ENCODE measurements around the gene PPP1R27.

DNA sequence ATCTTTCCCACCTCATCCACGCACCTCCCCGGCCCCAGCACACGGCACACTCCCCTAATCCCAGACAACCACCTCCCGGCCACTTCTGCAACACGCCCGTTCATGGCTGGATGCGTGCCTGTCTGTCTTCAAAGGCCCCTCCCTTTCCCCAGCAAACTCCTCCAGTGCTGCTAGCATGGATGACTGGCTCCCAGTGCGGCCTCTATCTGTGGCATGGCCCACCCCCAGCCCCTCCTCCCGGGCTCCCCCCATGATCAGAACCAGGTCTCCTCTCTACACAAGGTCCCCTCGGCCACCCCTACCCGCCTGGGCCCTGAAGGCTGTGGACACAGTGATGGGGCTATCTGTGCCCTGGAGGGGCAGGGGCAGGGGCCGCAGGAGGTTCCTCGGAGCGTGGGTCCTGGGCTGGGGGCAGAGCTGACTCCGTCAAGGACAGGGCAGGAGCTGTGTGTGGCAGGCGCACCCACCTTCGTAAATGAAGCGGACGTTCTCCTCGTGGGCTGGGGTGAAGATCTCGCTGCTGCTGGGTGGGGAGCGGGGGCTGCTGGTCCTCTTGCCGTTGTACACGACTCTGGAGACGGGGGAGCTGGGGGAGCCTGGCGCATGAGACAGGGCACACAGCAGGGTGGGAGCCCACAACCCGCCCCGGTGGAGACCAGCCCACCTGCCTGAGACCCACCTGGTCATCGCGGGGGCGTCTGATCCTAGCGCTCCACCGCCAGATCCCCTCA lies 10.9 kb downstream of the PPP1R27 start:
- TF ChIP-seq, protein P1, sequence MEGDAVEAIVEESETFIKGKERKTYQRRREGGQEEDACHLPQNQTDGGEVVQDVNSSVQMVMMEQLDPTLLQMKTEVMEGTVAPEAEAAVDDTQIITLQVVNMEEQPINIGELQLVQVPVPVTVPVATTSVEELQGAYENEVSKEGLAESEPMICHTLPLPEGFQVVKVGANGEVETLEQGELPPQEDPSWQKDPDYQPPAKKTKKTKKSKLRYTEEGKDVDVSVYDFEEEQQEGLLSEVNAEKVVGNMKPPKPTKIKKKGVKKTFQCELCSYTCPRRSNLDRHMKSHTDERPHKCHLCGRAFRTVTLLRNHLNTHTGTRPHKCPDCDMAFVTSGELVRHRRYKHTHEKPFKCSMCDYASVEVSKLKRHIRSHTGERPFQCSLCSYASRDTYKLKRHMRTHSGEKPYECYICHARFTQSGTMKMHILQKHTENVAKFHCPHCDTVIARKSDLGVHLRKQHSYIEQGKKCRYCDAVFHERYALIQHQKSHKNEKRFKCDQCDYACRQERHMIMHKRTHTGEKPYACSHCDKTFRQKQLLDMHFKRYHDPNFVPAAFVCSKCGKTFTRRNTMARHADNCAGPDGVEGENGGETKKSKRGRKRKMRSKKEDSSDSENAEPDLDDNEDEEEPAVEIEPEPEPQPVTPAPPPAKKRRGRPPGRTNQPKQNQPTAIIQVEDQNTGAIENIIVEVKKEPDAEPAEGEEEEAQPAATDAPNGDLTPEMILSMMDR (optimal IDR thresholded peaks at IDR 0.05 in 1 of 3, IDR thresholded peaks at IDR 0.05 in 1 of 3, conservative IDR thresholded peaks at IDR 0.05 in 1 of 3; ENCODE audit: extremely low read depth in 1 of 3, insufficient read depth in 2 of 3, low read length in 3 of 3) = no peak
- no peak for TF ChIP-seq EZH2 (IDR thresholded peaks at IDR 0.05; ENCODE audit: low read length)

Data from keratinocyte (primary cell).